HG03460 (cell line): ENCODE data around the gene DPM2.

Source experiments
- ATAC-seq: cut with Tn5 transposase; IDR thresholded peaks from one replicate; pipeline ENCODE4 v1.9.1; 2021; ENCODE audit not compliant: unreplicated experiment

Gene DPM2

DNA sequence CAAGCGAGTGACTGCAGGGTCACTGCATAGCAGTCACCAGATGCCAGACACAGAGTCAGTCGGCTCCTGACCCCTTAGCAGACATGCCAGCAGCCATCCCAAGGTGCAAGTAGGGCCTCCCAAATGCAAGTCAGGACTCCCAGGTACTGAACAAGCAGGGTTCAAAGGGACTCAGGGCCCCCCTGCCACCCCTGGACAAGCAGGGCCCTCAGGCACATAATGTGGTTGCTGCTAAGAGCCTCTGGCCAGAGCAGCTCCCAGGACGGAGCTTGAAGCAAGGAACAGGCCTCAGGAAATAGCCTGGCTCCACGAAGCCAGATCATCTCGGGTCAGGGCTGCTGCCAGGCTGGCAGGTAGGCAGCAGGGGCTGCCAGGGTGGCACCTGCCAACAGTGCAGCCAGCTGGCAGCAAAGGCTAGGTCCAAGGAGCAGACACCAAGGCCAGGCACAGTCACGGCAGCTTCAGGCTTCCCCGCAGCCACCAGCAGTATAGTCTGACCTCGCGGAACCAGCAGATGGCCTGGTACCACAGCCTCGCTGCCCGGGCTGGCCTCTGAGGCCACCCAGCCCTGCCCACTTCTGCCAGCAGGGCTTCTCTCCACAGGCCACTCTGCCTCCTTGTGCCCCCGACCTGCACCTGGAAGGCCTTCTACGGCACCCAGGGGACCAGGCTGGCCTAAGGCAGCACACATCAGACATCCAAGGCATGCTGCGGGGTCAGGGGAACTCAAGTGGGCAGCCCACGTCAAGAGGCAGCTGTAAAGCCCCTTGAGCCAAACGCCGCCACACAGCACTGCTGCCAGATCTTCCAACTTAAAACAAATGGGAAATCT is 35.7 kb upstream of the DPM2 start:
- no peak for ATAC-seq

- no peak for ATAC-seq
These were observed 34.7 kb upstream of the DPM2 start for GRCh38 chr9:127972236-127972871.

GRCh38 chr9:127971357-127972235 is 33.9 kb upstream of the DPM2 start:
- no peak for ATAC-seq

DNA sequence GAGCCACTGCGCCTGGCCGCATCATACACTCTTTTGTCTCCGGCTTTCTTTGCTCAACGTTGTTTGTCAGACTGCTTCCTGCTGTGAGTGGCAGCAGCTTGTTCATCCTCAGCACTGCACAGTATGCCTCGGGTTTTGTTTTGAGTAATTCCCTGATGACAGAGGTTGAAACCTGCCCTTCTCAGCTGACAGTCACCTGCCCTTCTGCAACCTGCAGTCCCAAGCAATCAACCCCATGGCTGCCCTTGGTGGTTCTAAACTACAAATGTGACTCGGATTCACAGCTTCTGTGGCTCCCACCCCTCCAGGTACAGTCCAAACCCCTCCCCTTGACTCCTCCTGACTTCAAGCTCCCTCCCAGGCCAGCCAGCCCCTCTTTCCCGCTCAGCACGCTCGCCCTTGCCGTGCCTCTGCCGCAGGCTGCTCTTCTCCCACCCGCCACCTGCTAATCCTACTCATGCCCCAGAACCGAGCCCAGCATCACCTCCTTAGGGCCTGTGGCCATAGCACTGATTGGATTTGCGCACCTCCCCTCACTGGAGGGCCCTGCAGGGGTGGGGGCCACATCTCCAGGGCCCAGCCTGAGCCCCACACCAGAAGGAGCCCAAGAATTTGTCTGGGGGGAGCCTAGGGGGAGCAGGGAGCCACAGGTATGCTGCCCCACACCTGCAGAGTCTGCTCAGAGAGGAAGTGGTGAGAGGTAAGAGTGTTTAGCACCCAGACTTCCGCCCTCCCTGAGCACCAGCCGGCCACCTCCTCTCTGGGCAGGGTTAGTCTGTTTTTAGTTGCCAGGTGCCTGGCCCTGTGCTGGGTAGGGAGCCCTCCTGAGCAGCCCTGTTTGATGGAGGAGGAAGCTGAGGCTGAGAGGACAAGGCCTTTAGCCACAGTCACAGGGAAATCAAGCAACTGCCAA is 33.0 kb upstream of the DPM2 start:
- peak; percentile 74 for ATAC-seq

GRCh38 chr9:127968700-127969383 is 31.2 kb upstream of the DPM2 start:
- ATAC-seq: no peak

- ATAC-seq: no peak
These were observed 30.4 kb upstream of the DPM2 start for GRCh38 chr9:127968042-127968441.

GRCh38 chr9:127967151-127967809 is 29.6 kb upstream of the DPM2 start:
- ATAC-seq: no peak

DNA sequence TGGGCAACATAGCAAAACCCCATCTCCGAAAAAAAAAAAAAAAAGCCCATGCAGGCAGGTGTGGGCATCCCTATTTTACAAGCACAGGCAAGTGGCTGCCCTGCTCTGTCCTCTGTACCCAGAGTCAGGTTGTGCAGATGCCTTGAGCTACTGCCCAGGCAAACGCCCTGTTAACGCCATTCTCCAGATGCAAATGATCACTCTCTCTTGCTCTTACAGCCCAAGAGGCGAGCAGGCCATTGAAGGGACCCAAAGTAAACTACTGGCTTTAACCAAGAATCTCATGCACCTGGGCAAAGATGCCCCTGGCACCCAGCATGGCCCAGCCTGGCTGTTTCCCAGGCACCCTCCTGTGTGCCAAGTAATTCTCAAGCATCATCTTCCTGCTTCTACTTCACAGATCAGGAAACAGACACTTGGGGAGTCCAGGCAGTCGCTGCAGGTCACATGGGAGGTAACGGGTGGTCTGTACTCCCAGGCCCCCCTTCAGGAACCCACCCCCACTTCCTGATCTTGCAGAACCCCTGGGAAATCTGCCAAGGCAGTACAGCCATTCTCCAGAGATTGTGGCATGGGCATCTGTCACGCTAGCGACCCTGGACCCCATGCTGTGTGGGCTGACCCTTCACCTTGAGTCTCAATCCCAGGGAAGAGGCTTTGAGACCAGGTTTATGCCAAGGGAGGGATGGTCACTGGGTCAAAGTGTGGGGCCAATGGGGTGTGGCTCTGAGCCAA is 28.9 kb upstream of the DPM2 start:
- no peak for ATAC-seq

DNA sequence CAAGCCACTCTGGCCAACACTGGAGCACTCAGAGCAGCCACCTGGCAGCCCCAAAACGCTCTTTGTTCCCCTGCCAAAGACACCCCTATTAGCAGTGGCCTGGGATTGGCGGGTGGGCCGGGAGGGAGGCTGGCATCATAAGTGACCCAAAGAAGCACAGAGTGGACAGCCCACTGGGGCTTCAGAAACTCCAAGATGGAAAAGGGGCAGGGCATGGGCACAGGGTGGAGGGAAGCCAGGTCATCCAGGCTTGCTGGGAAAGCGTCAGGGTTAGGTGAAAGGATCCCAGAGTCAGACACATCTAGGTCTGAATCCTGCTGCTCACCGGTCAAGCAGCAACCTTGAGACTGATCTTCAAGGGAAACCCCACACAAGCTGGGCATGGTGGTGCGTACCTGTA is 28.3 kb upstream of the DPM2 start:
- ATAC-seq: no peak

GRCh38 chr9:127963359-127964064 is 25.9 kb upstream of the DPM2 start:
- ATAC-seq: no peak

DNA sequence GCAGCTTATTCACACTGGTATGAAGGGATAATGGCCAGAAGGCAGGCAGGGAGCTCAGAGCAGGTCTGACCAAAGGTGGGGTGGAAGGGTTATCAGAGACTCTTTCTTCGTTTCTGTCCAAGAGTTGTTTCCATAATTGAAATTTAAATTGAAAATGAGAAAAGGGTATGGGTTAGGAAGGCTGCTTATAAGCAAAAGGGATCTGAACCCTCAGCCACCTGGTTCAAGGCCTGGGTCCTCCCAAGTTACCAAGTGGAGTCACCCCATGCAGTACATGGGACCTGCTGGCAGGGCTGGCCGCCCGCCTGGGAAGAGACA is 25.3 kb upstream of the DPM2 start:
- ATAC-seq: no peak

DNA sequence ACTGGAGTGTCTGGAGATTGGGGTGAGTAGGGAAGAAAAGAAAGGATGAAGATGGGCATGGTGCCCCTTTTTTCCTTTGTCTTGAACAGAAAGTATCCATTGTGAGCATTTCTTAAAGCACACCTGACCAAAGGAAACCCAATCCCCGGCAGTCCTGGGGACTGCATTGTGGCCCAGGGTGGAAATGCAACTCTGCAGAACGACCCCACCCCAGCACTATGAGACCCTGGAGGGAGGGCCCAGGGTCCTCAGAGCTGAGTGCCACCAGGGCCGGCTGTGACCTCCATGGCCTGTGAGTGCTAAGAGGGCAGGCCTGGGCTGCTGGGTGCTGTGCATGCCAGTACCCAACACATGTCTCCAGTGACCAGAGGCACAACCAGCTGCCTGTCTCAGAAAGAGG is 24.6 kb upstream of the DPM2 start:
- no peak for ATAC-seq

GRCh38 chr9:127961613-127962155 is 24.0 kb upstream of the DPM2 start:
- ATAC-seq: no peak

DNA sequence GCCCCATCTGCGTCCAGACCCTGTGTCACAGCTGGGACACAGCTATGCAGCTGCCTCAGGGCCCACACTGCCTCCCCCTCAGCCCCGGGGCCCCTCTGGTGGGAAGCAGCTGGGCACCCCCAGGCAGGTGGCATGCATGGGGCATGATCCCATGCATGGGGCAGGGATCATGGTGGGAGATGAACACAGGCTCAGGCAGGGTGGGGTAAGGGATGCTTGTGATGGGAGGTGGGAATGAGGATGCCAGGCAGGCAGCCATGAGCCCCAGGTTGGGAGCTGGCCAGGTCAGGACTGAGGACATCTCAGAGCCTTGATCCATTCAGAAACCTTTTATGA is 23.5 kb upstream of the DPM2 start:
- no peak for ATAC-seq

DNA sequence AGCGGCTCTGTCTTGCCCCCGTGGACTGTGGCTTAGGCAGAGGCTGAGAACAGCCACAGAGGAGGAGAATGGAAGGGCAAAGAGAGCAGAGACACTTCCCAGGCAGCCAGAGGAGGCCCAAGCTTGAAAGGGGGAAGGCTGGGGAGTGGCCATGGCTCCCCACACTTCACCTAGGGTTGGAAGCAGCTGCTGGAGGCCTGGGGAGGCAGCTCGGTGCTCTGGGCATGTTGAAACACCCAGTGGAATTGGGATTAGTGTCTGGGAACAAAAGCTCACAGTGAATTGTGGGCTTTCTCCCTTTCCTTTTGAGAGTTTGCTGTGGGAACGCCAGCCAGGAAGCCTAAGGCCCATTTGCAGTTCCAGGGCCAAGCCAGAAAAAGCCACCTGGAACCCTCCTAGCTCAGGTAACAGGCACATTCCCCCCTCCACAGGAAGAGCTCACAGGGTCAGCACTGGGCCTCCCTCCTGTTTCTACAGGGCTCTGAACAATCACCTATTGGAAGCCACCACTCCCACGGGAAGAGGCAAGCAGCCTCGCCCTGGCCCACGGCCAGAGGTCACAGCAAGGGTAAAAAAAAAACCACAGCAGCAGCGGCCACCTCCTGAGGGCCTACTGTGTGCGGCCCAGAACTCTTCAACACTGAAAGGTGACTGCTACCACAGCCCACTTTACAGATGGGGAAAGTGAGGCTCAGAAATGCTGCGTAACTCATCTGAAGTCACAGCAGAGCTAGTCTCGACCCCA is 22.9 kb upstream of the DPM2 start:
- ATAC-seq: no peak

- ATAC-seq: no peak
These were observed 22.3 kb upstream of the DPM2 start for GRCh38 chr9:127959841-127960409.

GRCh38 chr9:127959398-127959797 is 21.7 kb upstream of the DPM2 start:
- ATAC-seq: no peak
